ENCODE data around the gene SRD5A3.
A peak's percentile ranks its signal among the peaks of the same experiment; 100 is the strongest.

Gene SRD5A3

DNA sequence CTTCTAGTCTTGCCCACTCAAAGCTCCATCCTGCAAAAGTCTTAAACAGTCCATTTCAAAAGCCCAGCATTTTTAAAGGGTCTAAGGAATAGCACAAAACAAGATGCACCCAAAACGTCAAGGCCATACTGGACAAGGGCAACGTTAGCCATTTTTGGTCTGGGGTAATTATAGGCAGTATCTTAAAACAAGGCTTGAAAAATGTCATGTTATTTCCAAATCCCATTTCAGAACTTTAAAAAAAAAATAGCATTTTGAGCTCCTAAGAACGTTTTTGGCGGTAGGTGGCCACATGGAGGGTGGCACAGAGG lies 49.1 kb downstream of the SRD5A3 start:
- H3K4me3 ChIP-seq (ENCODE audit: low read depth, low read length) = peak overlapping the region; percentile 87
- DNase-seq (ENCODE audit: low read depth) = no peak
- TF ChIP-seq MAX (IDR thresholded peaks at IDR 0.05; ENCODE audit: low read depth, low read length) = peak; percentile 87
- no peak for TF ChIP-seq POLR2A (IDR thresholded peaks at IDR 0.05; ENCODE audit: extremely low read depth, insufficient read length)
- TF ChIP-seq MYC (IDR thresholded peaks at IDR 0.05; ENCODE audit: low read depth, low read length) = peak; percentile 84

DNA sequence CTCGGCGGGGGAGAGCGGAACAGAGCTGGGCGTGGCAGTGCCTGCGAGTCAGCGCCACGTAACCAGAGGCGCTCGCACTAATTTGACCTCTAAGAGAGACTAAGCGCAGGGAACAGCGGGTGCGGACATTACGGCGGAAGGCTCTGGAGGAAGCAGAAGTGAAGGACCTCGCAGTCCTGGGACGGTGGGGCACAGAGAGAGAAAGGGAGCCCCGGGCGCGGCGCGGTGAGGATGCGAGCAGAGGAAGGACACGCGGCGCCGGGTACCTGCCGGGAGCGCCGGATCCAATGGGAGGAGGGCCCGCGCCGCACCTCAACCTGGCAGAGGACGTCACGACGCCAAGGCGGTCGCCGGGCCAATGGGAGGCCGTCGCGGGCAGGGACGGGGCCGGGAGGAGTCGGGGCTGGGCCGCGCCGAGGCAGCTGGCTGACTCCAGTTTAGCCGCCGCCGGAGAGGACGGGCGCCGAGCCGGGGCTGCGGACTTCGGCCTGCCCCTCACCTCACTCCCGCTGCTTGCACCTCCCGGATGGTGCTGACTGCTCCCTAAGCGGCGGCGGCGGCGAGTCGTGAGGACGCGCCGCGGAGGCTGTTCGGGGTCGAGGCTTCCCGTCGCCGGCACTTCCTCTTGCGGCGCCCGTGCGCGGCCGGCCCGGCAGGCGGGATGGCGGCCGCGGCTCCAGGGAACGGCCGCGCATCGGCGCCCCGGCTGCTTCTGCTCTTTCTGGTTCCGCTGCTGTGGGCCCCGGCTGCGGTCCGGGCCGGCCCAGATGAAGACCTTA lies 49.7 kb downstream of the SRD5A3 start, which contains the start of gene TMEM165:
Gene TMEM165 (plus strand): TSS at position 429 of the 779 bp plus-strand sequence. CDS start 233 bp downstream, at position 662.
- TF ChIP-seq MAX (IDR thresholded peaks at IDR 0.05; ENCODE audit: low read depth, low read length) (no peak), POLR2A (IDR thresholded peaks at IDR 0.05; ENCODE audit: extremely low read depth, insufficient read length) (peak; percentile 65)
- H3K4me3 ChIP-seq (ENCODE audit: low read depth, low read length) = peak within 1 kb of the TSS; percentile 87
- peak; percentile 94 for DNase-seq (ENCODE audit: low read depth)

- peak overlapping the region; percentile 87 for H3K4me3 ChIP-seq (ENCODE audit: low read depth, low read length)
- TF ChIP-seq MAX (IDR thresholded peaks at IDR 0.05; ENCODE audit: low read depth, low read length) (peak; percentile 54), POLR2A (IDR thresholded peaks at IDR 0.05; ENCODE audit: extremely low read depth, insufficient read length) (no peak), MYC (IDR thresholded peaks at IDR 0.05; ENCODE audit: low read depth, low read length) (peak; percentile 55)
- TF ChIP-seq, protein P1, sequence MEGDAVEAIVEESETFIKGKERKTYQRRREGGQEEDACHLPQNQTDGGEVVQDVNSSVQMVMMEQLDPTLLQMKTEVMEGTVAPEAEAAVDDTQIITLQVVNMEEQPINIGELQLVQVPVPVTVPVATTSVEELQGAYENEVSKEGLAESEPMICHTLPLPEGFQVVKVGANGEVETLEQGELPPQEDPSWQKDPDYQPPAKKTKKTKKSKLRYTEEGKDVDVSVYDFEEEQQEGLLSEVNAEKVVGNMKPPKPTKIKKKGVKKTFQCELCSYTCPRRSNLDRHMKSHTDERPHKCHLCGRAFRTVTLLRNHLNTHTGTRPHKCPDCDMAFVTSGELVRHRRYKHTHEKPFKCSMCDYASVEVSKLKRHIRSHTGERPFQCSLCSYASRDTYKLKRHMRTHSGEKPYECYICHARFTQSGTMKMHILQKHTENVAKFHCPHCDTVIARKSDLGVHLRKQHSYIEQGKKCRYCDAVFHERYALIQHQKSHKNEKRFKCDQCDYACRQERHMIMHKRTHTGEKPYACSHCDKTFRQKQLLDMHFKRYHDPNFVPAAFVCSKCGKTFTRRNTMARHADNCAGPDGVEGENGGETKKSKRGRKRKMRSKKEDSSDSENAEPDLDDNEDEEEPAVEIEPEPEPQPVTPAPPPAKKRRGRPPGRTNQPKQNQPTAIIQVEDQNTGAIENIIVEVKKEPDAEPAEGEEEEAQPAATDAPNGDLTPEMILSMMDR (IDR thresholded peaks at IDR 0.05; ENCODE audit: low read depth, low read length) = no peak
- DNase-seq (ENCODE audit: low read depth) = peak; percentile 71
These were observed 50.5 kb downstream of the SRD5A3 start for GRCh38 chr4:55396308-55397125.

GRCh38 chr4:55397126-55397436 lies 51.0 kb downstream of the SRD5A3 start:
- TF ChIP-seq MYC (IDR thresholded peaks at IDR 0.05; ENCODE audit: low read depth, low read length) (no peak), MAX (IDR thresholded peaks at IDR 0.05; ENCODE audit: low read depth, low read length) (no peak), POLR2A (IDR thresholded peaks at IDR 0.05; ENCODE audit: extremely low read depth, insufficient read length) (no peak)
- TF ChIP-seq, protein P1 (IDR thresholded peaks at IDR 0.05; ENCODE audit: low read depth, low read length) = no peak
- peak overlapping the region; percentile 87 for H3K4me3 ChIP-seq (ENCODE audit: low read depth, low read length)
- DNase-seq (ENCODE audit: low read depth) = peak; percentile 36

DNA sequence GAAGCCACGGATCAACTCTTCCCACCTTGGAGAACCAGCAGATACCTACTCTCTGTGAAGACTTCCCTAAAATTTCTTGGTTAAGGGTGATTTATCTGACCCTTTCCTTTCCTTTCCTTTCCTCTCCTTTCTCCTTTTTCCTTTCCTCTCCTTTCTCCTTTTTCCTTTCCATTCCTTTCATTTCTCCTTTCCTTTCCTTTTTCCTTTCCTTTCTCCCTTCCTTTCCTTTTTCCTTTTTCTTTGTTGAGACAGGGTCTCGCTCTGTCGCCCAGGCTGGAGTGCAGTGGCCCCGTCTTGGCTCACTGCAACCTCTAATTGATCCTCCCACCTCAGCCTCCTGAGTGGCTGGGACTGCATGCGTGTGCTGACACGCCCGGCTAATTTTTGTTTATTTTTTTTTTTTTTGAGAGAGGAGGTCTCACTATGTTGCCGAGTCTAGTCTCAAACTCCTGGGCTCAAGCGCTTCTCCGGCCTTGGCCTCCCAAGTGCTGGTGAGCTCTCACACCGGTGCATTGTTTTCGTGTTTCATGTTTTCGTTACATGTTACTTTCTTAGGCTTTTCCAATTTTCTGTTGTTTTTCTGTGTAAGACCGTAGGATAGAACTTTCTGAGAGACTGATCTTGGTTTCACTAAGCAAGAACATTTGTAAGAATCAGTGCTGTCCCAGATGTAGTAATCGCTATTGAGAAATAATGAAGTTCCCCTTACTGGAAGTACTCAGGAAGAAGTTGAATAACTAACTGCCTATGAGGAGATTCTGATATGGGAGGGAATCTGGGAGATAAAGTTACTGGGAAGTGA lies 51.7 kb downstream of the SRD5A3 start:
- TF ChIP-seq, protein P1 (IDR thresholded peaks at IDR 0.05; ENCODE audit: low read depth, low read length) = no peak
- no peak for TF ChIP-seq POLR2A (IDR thresholded peaks at IDR 0.05; ENCODE audit: extremely low read depth, insufficient read length)
- no peak for TF ChIP-seq MYC (IDR thresholded peaks at IDR 0.05; ENCODE audit: low read depth, low read length)
- no peak for TF ChIP-seq MAX (IDR thresholded peaks at IDR 0.05; ENCODE audit: low read depth, low read length)
- DNase-seq (ENCODE audit: low read depth) = peak; percentile 76
- H3K4me3 ChIP-seq (ENCODE audit: low read depth, low read length) = peak overlapping the region; percentile 87

DNA sequence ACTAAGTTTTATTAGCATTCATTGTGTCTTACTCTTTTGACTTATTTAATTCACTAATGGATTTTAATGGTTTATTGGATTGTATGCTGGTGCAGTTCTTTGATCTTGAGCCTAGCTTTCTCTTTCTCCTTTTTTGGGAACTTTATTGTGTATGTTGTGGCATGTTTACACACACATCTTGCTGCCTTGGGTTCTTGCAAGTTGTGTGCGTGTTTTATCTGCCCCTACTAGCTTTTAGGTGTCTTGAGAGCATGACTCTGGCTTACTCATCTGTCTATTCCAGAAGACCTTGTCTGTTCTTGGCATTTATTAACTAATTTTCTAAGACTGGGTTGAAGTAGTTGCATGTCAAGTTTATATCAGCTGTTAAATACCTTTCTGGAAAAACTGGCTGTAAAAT lies 52.4 kb downstream of the SRD5A3 start:
- DNase-seq (ENCODE audit: low read depth) = no peak
- H3K4me3 ChIP-seq (ENCODE audit: low read depth, low read length) = peak overlapping the region; percentile 87
- no peak for TF ChIP-seq POLR2A (IDR thresholded peaks at IDR 0.05; ENCODE audit: extremely low read depth, insufficient read length)
- TF ChIP-seq MYC (IDR thresholded peaks at IDR 0.05; ENCODE audit: low read depth, low read length) = no peak
- TF ChIP-seq, protein P1 (IDR thresholded peaks at IDR 0.05; ENCODE audit: low read depth, low read length) = no peak
- TF ChIP-seq MAX (IDR thresholded peaks at IDR 0.05; ENCODE audit: low read depth, low read length) = no peak
